NCI-H2171 (cell line): ENCODE results near the gene OLIG2.

Experiments
- DNase-seq: peaks from one replicate; lab custom pipeline; 2025; lab: John Stamatoyannopoulos, UW

OLIG2 gene

GRCh38 chr21:33025489-33026442 is at the start of gene OLIG2:
Gene OLIG2 (plus strand): TSS chr21:33025935. CDS start chr21:33026863, 928 bp downstream.
- DNase-seq, result peak; percentile 72

- DNase-seq, result no peak
These were observed 48.9 kb upstream of the OLIG2 start for GRCh38 chr21:32976791-32977190.

GRCh38 chr21:32977216-32977615 is 48.5 kb upstream of the OLIG2 start:
- no peak for DNase-seq

- DNase-seq, result no peak
These were observed 47.1 kb upstream of the OLIG2 start for GRCh38 chr21:32978331-32979270.

- DNase-seq, result no peak
These were observed 46.0 kb upstream of the OLIG2 start for GRCh38 chr21:32979598-32980268.

- DNase-seq, result no peak
These were observed 44.6 kb upstream of the OLIG2 start for GRCh38 chr21:32981096-32981495.

- DNase-seq, result no peak
These were observed 35.1 kb upstream of the OLIG2 start for GRCh38 chr21:32990666-32991065.

- peak; percentile 20 for DNase-seq
These were observed 34.4 kb upstream of the OLIG2 start for GRCh38 chr21:32991361-32991760.

- no peak for DNase-seq
These were observed 31.8 kb upstream of the OLIG2 start for GRCh38 chr21:32993894-32994293.

GRCh38 chr21:32994305-32994704 is 31.4 kb upstream of the OLIG2 start:
- DNase-seq, result peak; percentile 3

GRCh38 chr21:33007747-33008146 is 18.0 kb upstream of the OLIG2 start:
- no peak for DNase-seq

- DNase-seq, result peak; percentile 57
These were observed 17.2 kb upstream of the OLIG2 start for GRCh38 chr21:33008333-33009051.

GRCh38 chr21:33010931-33011330 is 14.8 kb upstream of the OLIG2 start:
- no peak for DNase-seq

- no peak for DNase-seq
These were observed 14.3 kb upstream of the OLIG2 start for GRCh38 chr21:33011462-33011861.

- DNase-seq, result no peak
These were observed 12.1 kb upstream of the OLIG2 start for GRCh38 chr21:33013626-33014025.

- no peak for DNase-seq
These were observed 11.4 kb upstream of the OLIG2 start for GRCh38 chr21:33014331-33014730.

- DNase-seq, result peak; percentile 29
These were observed 10.6 kb upstream of the OLIG2 start for GRCh38 chr21:33015096-33015495.

GRCh38 chr21:33015756-33016155 is 10.0 kb upstream of the OLIG2 start:
- no peak for DNase-seq

- no peak for DNase-seq
These were observed 6.8 kb upstream of the OLIG2 start for GRCh38 chr21:33018707-33019465.

GRCh38 chr21:33019516-33019884 is 6.2 kb upstream of the OLIG2 start:
- DNase-seq, result no peak
